ENCODE data around the gene FAM13A.
A peak's percentile ranks its signal among the peaks of the same experiment; 100 is the strongest.

FAM13A gene

DNA sequence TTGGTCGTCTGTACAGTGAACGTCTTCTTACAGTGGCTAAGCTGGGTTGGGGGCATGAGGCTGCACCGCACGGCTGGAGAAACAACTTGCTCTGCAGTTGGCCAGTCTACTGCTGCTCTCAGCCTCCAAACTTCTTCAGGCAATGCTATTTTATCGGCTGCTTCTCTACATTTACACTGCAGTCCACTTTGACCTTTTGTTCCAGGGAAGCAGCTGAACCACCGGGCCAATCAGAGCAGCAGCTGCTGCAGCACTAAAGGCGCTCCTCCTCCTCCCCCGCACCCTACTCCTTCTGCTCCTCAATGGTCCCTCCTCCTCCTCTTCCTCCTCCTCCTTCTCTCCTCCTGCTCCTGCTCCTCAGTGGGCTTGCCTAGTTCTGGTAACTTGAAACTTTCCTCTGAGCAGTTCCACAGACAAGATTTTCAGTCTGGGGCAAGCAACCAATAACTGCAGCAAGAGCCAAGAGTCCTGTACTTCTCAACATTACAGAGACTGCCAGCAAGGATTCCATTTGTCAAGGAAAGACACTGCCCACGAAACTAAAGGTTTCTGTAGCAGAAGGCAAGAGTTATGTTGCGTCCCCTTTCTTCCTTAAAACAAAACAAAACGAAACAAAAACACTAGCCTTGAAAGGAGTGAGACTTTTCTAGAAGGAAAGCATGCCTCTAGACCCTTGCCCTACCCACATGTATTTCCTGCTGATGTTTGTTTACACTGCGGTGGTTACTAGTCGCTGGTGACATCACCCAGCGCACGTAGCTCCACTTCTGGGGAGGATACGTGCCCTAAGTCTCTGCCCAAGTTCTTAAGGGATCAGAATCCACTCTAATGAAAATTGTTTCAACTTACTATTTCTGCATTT, 233.7 kb downstream of the FAM13A start:
- Histone ChIP-seq H2AFZ (peak overlapping the region; percentile 59), H3K36me3 (ENCODE audit: control insufficient read depth, insufficient read depth, low read length) (no peaks in the 10 kb centered on the region), H3K4me1 (peaks cover 9% of the 10 kb centered on the region), H3K27me3 (ENCODE audit: control insufficient read depth, insufficient read depth, low read length) (no peaks in the 10 kb centered on the region), H3K9me3 (ENCODE audit: control insufficient read depth, low read length) (no peaks in the 10 kb centered on the region), H3K79me2 (peaks cover 12% of the 10 kb centered on the region), H3K4me2 (ENCODE audit: low read length) (peak overlapping the region; percentile 79), H3K9ac (no peak overlapping the region), H3K4me3 (ENCODE audit: low read depth, low read length) (peak overlapping the region; percentile 83), H3K27ac (peak overlapping the region; percentile 94)
- TF ChIP-seq, protein P1, sequence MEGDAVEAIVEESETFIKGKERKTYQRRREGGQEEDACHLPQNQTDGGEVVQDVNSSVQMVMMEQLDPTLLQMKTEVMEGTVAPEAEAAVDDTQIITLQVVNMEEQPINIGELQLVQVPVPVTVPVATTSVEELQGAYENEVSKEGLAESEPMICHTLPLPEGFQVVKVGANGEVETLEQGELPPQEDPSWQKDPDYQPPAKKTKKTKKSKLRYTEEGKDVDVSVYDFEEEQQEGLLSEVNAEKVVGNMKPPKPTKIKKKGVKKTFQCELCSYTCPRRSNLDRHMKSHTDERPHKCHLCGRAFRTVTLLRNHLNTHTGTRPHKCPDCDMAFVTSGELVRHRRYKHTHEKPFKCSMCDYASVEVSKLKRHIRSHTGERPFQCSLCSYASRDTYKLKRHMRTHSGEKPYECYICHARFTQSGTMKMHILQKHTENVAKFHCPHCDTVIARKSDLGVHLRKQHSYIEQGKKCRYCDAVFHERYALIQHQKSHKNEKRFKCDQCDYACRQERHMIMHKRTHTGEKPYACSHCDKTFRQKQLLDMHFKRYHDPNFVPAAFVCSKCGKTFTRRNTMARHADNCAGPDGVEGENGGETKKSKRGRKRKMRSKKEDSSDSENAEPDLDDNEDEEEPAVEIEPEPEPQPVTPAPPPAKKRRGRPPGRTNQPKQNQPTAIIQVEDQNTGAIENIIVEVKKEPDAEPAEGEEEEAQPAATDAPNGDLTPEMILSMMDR (IDR thresholded peaks at IDR 0.05): no peak

- Histone ChIP-seq H2AFZ (no peak overlapping the region), H3K9ac (no peak overlapping the region), H3K36me3 (ENCODE audit: control insufficient read depth, insufficient read depth, low read length) (no peaks in the 10 kb centered on the region), H3K4me1 (peaks cover 9% of the 10 kb centered on the region), H3K9me3 (ENCODE audit: control insufficient read depth, low read length) (no peaks in the 10 kb centered on the region), H3K27me3 (ENCODE audit: control insufficient read depth, insufficient read depth, low read length) (no peaks in the 10 kb centered on the region), H3K27ac (peak overlapping the region; percentile 94), H3K4me3 (ENCODE audit: low read depth, low read length) (peak overlapping the region; percentile 83), H3K79me2 (peaks cover 18% of the 10 kb centered on the region), H3K4me2 (ENCODE audit: low read length) (peak overlapping the region; percentile 79)
- TF ChIP-seq, protein P1 (IDR thresholded peaks at IDR 0.05): no peak
Observed at GRCh38 chr4:88822034-88822789, 234.8 kb downstream of the FAM13A start.

GRCh38 chr4:88821522-88821921, 235.5 kb downstream of the FAM13A start:
- Histone ChIP-seq H3K9me3 (ENCODE audit: control insufficient read depth, low read length) (no peaks in the 10 kb centered on the region), H3K4me2 (ENCODE audit: low read length) (peak overlapping the region; percentile 79), H3K79me2 (peaks cover 21% of the 10 kb centered on the region), H3K4me1 (peaks cover 9% of the 10 kb centered on the region), H2AFZ (no peak overlapping the region), H3K27ac (peak overlapping the region; percentile 94), H3K9ac (no peak overlapping the region), H3K36me3 (ENCODE audit: control insufficient read depth, insufficient read depth, low read length) (no peaks in the 10 kb centered on the region), H3K4me3 (ENCODE audit: low read depth, low read length) (peak overlapping the region; percentile 83), H3K27me3 (ENCODE audit: control insufficient read depth, insufficient read depth, low read length) (no peaks in the 10 kb centered on the region)
- TF ChIP-seq, protein P1 (IDR thresholded peaks at IDR 0.05): no peak

GRCh38 chr4:88820698-88821415, 236.1 kb downstream of the FAM13A start:
- TF ChIP-seq, protein P1 (IDR thresholded peaks at IDR 0.05): no peak
- peaks cover 9% of the 10 kb centered on the region for H3K4me1 ChIP-seq
- H3K79me2 ChIP-seq: peaks cover 21% of the 10 kb centered on the region
- H3K27ac ChIP-seq: peak overlapping the region; percentile 94
- H2AFZ ChIP-seq: no peak overlapping the region
- no peaks in the 10 kb centered on the region for H3K9me3 ChIP-seq (ENCODE audit: control insufficient read depth, low read length)
- peak overlapping the region; percentile 79 for H3K4me2 ChIP-seq (ENCODE audit: low read length)
- H3K4me3 ChIP-seq (ENCODE audit: low read depth, low read length): peak overlapping the region; percentile 83
- no peaks in the 10 kb centered on the region for H3K27me3 ChIP-seq (ENCODE audit: control insufficient read depth, insufficient read depth, low read length)
- H3K9ac ChIP-seq: no peak overlapping the region
- no peaks in the 10 kb centered on the region for H3K36me3 ChIP-seq (ENCODE audit: control insufficient read depth, insufficient read depth, low read length)
